ENCODE results near the gene NUB1.
A peak's percentile ranks its signal among the peaks of the same experiment; 100 is the strongest.

Gene NUB1

GRCh38 chr7:151380199-151381097 is 38.8 kb downstream of the NUB1 start:
- H3K4me2 ChIP-seq = peak overlapping the region; percentile 85 to 100 (median 99)
- H3K4me1 ChIP-seq = peaks cover 22 to 32% (median 27%) of the 10 kb centered on the region in 10 experiments
- H3K9ac ChIP-seq = peak overlapping the region in 8 of 11 experiments; percentile 24 to 65 (median 49); a peak in 9 of 22 replicates
- peaks cover 0 to 74% (median 25%) of the 10 kb centered on the region in 11 experiments; a peak in 17 of 22 replicates for H4K20me1 ChIP-seq
- H3K4me3 ChIP-seq = peak overlapping the region in 9 of 10 experiments; percentile 49 to 69 (median 59); a peak in 13 of 20 replicates
- H3K27me3 ChIP-seq = peaks cover 46 to 57% (median 53%) of the 10 kb centered on the region in 11 experiments
- peaks cover 21 to 44% (median 31%) of the 10 kb centered on the region in 11 experiments; a peak in 21 of 22 replicates for H3K36me3 ChIP-seq
- no peaks in the 10 kb centered on the region for H3K9me3 ChIP-seq (replicated peaks in 1 of 11)
- no peak overlapping the region for H3K27ac ChIP-seq
- no peak for TF ChIP-seq Cebpa-rat (IDR thresholded peaks at IDR 0.05)

- Histone ChIP-seq H3K4me1 (peaks cover 22 to 38% (median 31%) of the 10 kb centered on the region in 10 experiments), H3K9me3 (replicated peaks in 1 of 11) (no peaks in the 10 kb centered on the region), H3K4me2 (peak overlapping the region; percentile 85 to 100 (median 99)), H3K27ac (no peak overlapping the region), H3K27me3 (peaks cover 46 to 57% (median 53%) of the 10 kb centered on the region in 11 experiments), H3K9ac (peak overlapping the region; percentile 11 to 65 (median 53); a peak in 15 of 22 replicates), H4K20me1 (peaks cover 0 to 75% (median 22%) of the 10 kb centered on the region in 11 experiments; a peak in 17 of 22 replicates), H3K4me3 (peak overlapping the region; percentile 49 to 69 (median 57); a peak in 19 of 20 replicates), H3K36me3 (peaks cover 16 to 38% (median 25%) of the 10 kb centered on the region in 11 experiments; a peak in 20 of 22 replicates)
- no peak for TF ChIP-seq Cebpa-rat (IDR thresholded peaks at IDR 0.05)
These were observed 39.4 kb downstream of the NUB1 start for GRCh38 chr7:151381098-151381347.

DNA sequence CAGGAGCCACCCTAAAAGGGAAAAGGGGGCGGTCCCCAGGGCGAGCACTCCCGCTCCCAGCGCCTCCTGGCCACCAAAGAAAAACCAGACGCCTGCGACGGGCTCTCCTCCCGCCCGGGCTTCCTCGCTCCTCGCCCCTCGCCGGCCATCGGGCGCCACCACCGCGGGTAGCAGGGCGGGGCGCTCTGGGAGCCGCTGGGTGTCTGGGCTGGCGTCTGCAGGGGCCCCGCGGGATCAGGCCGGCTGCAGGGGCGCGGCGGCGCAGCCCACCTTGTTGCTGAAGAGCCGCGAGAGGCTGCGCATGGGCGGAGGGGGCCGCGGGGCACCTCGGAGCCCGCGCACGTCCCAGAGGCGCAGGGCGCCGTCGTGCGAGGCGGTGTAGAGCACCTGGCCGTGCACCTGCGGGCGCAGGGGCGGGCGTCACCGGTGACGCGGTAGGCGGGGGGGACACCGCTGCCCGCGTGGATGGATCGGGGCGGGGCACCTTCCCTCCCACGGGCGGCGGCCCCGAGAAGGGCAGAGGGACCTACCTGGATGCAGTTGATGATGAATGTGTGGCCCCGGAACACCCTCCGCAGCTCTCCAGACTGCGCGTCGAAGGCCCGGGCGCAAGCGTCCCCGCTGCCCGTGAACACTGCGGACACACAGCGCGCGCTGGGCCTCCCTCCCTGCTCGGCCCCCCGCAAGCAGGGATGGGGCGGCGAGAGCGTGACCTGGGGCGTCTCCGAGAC is 39.9 kb downstream of the NUB1 start:
- H3K4me3 ChIP-seq = peak overlapping the region; percentile 49 to 69 (median 57)
- H3K9me3 ChIP-seq (replicated peaks in 1 of 11) = no peaks in the 10 kb centered on the region
- H3K4me1 ChIP-seq = peaks cover 22 to 43% (median 35%) of the 10 kb centered on the region in 10 experiments
- peak overlapping the region; percentile 11 to 65 (median 53); a peak in 17 of 22 replicates for H3K9ac ChIP-seq
- H3K27me3 ChIP-seq = peaks cover 46 to 57% (median 53%) of the 10 kb centered on the region in 11 experiments
- peak overlapping the region; percentile 85 to 100 (median 99) for H3K4me2 ChIP-seq
- H3K36me3 ChIP-seq = peaks cover 11 to 33% (median 20%) of the 10 kb centered on the region in 11 experiments; a peak in 19 of 22 replicates
- H4K20me1 ChIP-seq = peaks cover 0 to 74% (median 22%) of the 10 kb centered on the region in 11 experiments; a peak in 17 of 22 replicates
- TF ChIP-seq Cebpa-rat (IDR thresholded peaks at IDR 0.05) = no peak
- H3K27ac ChIP-seq = no peak overlapping the region

- Histone ChIP-seq H3K4me2 (peak overlapping the region; percentile 85 to 100 (median 99)), H4K20me1 (peaks cover 0 to 72% (median 22%) of the 10 kb centered on the region in 11 experiments; a peak in 16 of 22 replicates), H3K9ac (peak overlapping the region in 9 of 11 experiments; percentile 4 to 65 (median 55); a peak in 10 of 22 replicates), H3K4me3 (peak overlapping the region; percentile 49 to 69 (median 57)), H3K27me3 (peaks cover 46 to 57% (median 53%) of the 10 kb centered on the region in 11 experiments), H3K27ac (no peak overlapping the region), H3K36me3 (peaks cover 3 to 26% (median 14%) of the 10 kb centered on the region in 11 experiments; a peak in 15 of 22 replicates), H3K9me3 (replicated peaks in 1 of 11) (no peaks in the 10 kb centered on the region), H3K4me1 (peaks cover 22 to 44% (median 37%) of the 10 kb centered on the region in 10 experiments)
- no peak for TF ChIP-seq Cebpa-rat (IDR thresholded peaks at IDR 0.05)
These were observed 40.7 kb downstream of the NUB1 start for GRCh38 chr7:151382079-151382885.

DNA sequence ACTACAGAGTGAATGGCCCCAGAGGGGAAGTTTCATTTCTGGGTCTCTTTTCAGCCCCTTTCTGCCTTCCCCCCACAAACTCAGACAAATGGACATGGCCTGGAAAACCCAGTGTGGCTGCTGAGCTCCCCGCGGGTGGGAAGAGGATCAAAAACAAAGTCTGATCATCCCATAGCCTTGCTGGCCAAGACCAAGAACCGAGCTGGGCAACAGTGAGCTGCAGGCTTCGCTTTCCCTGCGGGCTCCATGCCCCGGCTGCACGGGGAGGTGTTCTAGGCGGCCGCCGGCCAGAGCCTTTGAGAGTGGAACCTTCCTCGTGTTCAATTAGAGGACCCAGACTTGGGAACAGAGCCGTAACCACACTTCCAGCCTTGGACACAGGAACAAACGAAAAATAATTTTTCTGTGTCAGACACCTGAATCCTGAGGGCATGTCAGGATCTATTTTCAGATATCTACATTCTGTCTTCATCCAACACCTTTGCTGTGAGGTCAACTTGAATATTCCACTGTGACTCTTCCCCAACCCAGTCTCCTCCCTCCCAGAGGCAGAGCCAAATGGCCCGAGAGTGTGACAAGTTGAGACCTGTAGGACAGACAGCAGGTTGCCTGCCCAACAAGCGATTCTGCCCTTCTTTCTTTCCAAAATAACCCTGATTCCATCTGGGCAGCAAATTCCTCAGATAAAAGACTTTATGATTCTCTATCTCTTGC is 42.2 kb downstream of the NUB1 start:
- Histone ChIP-seq H4K20me1 (peaks cover 0 to 68% (median 21%) of the 10 kb centered on the region in 11 experiments; a peak in 16 of 22 replicates), H3K4me3 (no peak overlapping the region), H3K9me3 (replicated peaks in 1 of 11) (no peaks in the 10 kb centered on the region), H3K36me3 (peaks cover 0 to 10% (median 1%) of the 10 kb centered on the region in 11 experiments; a peak in 7 of 22 replicates), H3K27me3 (peaks cover 46 to 57% (median 53%) of the 10 kb centered on the region in 11 experiments), H3K9ac (no peak overlapping the region), H3K27ac (no peak overlapping the region), H3K4me1 (peaks cover 22 to 44% (median 37%) of the 10 kb centered on the region in 10 experiments), H3K4me2 (no peak overlapping the region)
- no peak for TF ChIP-seq Cebpa-rat (IDR thresholded peaks at IDR 0.05)

DNA sequence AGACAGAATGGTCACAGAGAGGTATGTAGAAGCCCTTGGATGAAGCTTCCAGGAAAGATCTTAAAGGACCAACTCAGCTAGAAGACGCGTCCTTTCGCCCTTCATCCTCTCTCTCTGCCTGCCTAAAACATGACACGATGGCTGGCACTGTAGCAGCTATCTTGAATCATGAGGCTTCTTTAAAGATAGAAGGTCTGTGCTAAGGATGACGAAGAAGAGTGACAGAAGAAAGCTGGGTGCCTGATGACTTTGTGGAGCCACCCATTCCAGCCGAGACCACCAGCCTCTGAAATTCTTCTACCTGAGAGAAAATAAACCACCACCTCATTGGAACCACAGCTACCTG is 42.7 kb downstream of the NUB1 start:
- no peak for TF ChIP-seq Cebpa-rat (IDR thresholded peaks at IDR 0.05)
- peaks cover 0 to 6% (median 0%) of the 10 kb centered on the region in 11 experiments; a peak in 3 of 22 replicates for H3K36me3 ChIP-seq
- H3K27ac ChIP-seq = no peak overlapping the region
- H3K4me3 ChIP-seq = no peak overlapping the region
- no peaks in the 10 kb centered on the region for H3K9me3 ChIP-seq (replicated peaks in 1 of 11)
- H3K9ac ChIP-seq = no peak overlapping the region
- peaks cover 22 to 44% (median 37%) of the 10 kb centered on the region in 10 experiments for H3K4me1 ChIP-seq
- H4K20me1 ChIP-seq = peaks cover 0 to 63% (median 20%) of the 10 kb centered on the region in 11 experiments; a peak in 16 of 22 replicates
- no peak overlapping the region for H3K4me2 ChIP-seq
- peaks cover 46 to 57% (median 53%) of the 10 kb centered on the region in 11 experiments for H3K27me3 ChIP-seq

DNA sequence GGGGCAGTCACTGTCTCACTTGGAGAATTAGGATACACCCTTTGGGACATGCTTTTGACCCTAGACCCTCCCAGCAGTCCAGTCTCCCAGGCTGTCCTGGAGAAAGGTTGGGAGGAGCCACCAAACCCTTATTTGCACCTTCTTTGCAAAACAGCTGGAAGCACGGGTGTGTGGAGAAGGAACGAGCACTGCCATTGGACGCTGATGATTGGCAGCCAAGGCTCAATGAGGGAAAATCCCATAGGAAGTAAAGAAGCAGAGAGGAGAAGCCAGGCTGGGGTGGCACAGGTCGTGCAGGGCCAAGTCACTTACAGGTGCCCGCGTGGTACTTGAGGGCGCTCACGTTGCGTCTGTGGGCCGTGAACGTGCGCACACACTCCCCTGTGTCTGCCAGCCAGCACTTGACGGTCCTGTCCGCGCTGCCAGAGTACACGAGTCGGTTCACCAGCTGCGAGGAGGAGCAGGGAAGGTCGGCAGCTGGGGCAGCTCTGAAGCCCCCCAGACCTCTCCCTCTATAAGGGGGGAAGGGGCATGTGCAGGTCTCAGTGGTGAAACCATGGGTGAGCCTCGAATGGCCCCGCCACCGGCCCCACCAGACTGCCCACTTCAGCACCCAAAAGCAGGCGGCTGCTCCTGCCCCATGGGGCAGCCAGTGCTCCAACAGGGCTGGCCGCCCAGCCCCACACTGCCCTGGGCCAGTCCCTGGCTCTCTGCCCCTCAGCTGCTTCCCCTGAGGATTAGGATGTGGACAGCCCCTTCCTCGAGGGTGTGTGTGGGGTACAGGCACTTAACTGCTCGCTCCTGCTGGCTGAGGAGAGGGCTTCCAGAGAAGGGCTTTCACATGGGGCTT is 43.4 kb downstream of the NUB1 start:
- no peak overlapping the region for H3K4me3 ChIP-seq
- peaks cover 22 to 50% (median 39%) of the 10 kb centered on the region in 10 experiments for H3K4me1 ChIP-seq
- no peak for TF ChIP-seq Cebpa-rat (IDR thresholded peaks at IDR 0.05)
- no peak overlapping the region for H3K4me2 ChIP-seq
- peaks cover 0 to 59% (median 17%) of the 10 kb centered on the region in 11 experiments; a peak in 16 of 22 replicates for H4K20me1 ChIP-seq
- H3K36me3 ChIP-seq = no peaks in the 10 kb centered on the region
- H3K27me3 ChIP-seq = peaks cover 46 to 55% (median 52%) of the 10 kb centered on the region in 11 experiments
- no peak overlapping the region for H3K9ac ChIP-seq
- no peaks in the 10 kb centered on the region for H3K9me3 ChIP-seq (replicated peaks in 1 of 11)
- H3K27ac ChIP-seq = no peak overlapping the region

Measured in BLaER1 treated with 17β-estradiol and CSF1 and Interleukin-3, amounts not matched to agents 10 nM and 100 nM (cell line).